ENCODE measurements around the gene TNFAIP8L3.

Gene TNFAIP8L3

DNA sequence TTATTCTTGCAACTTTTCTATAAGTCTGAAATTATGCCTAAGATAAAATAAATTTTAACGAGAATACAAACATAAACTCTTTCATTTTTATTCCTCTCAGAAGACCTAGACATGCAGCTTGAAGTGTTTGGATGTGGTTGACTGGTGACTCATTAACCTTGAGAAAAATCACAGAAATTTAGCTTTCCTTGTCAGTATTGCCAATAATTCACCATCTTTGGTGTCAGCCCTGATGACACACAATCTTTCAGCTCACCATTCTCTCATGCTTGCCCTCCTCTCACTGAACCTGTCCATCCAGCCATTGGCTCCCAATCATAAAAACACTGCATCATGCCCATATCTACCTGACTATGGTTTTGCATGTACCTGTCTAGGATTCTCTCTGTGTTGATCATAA is 22.6 kb upstream of the TNFAIP8L3 start:
- no peak for DNase-seq (ENCODE audit: low read depth in 2 of 2)

DNA sequence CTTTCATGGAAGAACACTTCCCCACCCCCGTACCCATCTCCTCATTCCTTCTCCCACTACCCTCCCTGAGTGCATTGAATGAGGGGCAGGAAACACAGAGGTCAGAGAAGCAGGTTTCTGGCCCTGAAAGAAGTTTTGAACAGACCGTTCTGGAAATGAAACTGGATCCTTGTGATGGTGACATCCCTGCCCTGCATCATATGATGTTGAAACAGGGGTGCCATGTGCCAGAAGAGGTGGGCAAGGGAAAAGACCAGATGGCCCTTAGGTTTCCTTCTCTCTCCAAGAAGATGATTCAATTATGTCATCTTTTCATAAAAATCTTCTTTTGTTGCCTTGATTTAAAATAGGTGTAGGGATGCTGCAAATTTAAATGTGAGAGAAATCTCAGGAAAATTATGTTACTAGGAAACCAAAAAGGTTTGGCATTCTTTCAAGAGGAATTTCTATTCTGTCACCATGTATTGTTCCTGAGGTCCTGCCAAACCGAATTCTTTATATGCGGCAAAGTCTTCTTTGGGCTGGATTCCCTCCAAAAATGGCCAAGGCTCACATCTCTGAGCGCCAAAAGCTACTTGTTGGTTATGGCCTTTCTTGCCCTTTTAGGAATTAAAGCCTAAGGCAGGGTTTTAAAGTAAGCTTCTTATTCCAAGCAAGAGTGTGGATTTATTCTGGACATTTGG is 19.9 kb upstream of the TNFAIP8L3 start:
- no peak for DNase-seq (ENCODE audit: low read depth in 2 of 2)

DNA sequence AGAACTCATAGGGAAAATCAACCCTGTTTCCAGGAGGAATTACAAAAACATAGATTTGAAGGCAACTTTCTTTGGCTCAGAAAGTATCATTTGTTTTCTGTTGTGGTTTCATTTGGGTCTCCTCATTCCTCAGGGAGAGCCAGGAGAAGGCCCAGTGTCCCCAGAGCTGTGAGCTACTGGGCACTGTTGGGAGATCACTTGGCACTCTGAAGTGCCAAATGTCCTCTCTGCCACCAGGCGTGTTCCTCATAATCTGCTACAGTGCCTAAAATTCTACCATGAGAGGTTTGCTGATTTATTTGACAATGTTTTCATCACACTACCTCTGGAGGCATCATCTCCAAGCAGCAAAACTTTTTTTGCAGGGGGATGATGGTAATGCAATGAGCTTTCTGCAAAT is 17.4 kb upstream of the TNFAIP8L3 start:
- DNase-seq (ENCODE audit: low read depth in 2 of 2) = no peak

DNA sequence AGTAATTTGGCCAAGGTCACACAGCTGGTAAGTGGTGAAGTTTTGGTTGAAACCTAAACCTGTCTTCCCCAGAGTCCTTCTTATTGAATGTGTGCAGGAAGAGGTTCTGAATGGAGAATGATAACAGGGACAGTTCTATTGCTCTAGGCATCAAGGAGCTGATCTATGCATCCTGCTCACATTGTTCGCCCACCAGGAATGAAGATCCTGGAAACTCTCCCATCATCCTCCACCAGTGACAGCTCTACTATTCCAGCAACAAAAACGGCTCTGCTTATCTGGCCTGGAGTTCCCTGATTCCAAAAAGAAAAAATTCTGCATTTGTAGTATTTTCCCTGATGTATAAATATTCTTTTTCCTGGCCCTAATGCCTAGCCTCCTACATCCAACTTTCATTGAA is 16.4 kb upstream of the TNFAIP8L3 start:
- no peak for DNase-seq (ENCODE audit: low read depth in 2 of 2)

DNA sequence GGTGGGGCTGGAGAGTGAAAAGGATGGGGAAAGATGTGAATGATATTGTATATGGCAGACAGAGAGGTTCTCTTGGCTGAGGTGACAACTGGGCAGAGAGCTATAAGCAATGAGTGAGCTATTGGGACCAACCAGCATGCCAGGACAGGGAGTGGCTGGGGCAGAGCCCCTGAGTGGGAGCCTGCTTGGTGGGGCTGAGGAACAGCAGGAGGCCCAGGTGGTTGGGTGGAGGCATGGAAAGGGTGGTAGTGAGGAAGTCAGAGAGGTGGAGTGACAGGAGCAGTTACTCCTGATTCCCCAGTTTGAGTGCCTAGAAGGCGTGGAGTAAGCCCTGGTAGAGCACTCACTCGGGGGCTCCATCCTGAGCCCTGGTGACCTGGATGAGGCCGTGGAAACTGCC is 15.5 kb upstream of the TNFAIP8L3 start:
- DNase-seq (ENCODE audit: low read depth in 2 of 2) = no peak

DNA sequence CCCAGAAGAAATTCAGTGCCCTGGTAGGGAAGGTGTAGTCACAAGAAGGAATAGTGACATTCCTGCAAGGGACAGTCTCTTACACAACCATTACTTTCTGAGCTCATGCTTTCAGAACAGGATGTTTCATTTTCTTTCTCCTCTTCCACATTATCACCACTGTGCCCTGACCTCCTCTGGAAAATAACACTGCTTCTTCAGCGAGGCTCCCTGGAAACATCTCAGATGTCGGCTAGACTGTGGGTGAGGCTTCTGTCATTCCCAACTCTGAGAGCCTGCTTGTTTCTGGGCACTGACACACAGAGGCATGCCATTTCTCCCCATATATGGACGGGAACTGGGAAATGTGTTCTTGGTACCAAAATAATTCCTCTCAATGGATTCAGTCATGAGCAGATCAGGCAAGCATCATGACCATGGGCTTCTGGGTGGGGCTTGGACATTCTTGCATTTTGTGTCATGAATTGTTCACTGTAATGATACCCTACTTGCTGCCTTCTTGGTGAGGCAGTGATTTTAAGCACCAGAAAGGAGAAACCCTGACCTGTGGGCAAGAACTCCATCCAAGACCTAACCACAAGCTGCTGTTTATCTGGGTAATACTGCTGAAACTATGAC is 14.3 kb upstream of the TNFAIP8L3 start:
- DNase-seq (ENCODE audit: low read depth in 2 of 2) = no peak

DNA sequence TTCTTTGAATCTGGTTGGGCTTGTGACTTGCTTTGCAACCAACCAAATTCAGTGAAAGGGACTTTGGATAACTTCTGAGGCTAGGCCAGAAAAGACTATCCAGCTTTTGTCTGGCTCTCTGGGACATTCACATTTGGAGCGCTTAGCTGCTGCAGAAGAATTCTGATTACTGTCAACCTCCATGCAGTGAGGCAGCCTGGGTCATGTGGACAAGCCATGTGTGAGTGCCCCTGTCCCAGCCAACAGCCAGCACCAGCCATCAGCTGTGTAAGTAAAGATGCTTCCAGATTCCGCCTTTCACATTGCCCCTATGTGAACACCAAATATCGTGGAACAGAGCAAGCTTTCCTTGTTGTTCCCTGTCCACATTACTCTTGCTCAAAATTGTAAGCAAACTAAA is 12.9 kb upstream of the TNFAIP8L3 start:
- no peak for DNase-seq (ENCODE audit: low read depth in 2 of 2)

DNA sequence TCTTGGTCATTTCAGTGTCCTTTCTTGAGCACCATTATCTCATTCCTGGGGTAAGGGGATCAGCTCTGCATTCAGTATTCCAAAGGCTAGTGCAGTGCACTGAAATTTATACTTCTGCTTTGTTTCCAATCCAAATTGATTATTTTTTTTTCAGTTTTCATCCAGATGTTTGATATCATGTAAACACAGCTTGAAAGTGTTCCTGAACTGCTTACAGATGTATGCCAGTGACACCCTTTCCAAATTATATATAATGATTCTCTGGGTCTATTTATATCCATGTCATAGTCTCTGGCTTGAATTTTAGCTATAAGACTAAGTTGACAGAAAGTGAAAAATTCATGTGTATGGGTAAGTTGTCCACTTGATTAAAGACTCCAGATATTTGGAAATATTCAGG is 11.8 kb upstream of the TNFAIP8L3 start:
- no peak for DNase-seq (ENCODE audit: low read depth in 2 of 2)

DNA sequence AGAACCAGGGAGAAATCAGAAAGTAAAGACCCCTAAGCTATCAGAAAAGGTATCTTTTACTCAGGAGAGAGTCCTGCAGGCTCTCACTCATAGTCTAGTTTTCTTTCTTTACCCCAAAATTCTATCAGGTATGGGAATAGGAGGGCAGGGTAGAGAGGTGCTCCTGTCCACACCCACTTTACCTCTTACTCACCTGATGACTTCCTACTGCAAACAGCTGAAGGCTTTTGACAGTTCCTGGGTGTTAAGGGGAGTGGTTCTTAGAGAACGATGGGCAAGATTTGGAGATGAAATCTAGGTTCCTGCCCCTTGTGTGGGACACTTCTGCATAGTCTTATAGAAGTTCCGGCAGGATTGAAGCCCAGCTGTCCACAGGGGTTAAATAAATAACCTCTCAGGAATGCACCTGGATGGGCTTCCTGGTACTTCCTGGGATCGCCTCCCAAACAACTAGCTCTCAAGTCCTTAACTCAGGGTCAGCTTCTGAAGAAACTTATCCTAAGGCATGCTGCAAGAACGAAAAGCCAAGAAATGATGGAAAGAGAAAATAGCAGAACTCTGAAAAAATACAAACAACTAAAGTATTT is 10.8 kb upstream of the TNFAIP8L3 start:
- no peak for DNase-seq (ENCODE audit: low read depth in 2 of 2)

DNA sequence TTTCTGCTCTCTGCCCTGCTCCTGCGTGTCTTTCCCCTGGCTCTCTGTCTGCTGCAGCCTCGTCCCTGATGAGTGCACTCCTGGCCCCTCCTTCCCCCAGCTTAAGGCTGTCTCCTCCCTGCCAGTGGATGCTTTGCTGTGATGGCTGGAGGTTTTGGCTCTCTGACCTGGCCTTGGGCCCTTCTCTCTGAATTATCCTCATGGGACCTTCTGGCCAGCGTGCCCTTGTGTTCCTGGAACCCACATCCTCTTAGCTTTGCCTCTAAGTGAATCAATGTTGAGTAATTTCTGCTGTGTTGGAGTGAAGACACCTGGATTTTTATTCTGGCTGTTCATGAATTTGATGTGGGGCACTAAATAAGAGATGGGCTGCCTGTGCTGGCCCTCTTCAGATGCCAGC is 9.8 kb upstream of the TNFAIP8L3 start:
- DNase-seq (ENCODE audit: low read depth in 2 of 2) = no peak

DNA sequence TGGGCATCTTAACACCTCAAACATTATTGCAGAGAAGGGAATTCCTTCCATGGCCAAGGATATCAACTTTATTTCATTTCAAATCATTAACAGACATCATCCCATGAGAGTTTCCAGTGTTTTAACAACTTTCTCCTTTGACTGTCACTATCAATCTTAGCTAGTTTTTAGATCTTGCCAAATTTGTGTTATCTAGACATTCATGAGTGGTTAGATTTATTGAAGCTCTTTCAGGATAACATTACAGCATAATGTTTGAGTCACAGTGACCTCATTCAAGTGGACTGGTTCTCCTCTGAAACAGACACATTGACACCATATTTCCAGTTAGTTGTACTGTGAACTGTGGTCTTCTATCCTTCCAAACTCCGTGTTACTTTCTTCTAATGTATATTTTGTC is 8.6 kb upstream of the TNFAIP8L3 start:
- DNase-seq (ENCODE audit: low read depth in 2 of 2) = no peak

DNA sequence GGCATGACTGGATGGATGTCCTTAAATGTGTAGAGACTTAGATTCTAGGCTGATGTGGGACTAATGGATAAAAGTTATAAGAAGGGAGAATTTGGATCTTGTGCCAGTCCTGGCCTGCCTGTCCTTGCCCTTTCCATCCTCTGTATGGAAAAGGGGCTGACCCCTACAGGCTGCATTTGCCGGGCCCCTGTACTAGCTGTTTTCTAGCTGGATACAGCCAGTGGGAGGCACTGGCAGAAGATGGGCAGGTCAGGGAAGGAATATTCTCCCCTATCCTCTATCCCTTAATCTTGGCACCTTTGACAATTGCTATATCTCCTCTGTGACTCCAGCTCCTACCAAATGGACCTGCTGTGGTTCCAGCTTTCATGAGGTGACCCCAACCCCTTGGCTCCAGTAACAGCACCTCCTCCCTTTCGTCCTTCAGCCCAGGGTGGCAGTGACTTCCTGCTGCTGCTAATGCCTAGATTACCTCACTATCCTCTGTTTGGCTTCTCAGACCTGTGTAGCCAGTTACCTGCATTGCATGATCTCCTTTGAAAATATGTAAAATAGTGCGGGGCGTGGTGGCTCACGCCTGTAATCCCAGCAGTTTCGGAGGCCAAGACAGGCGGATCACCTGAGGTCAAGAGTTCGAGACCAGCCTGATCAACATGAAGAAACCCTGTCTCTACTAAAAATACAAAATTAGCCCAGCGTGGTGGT is 6.2 kb upstream of the TNFAIP8L3 start:
- DNase-seq (ENCODE audit: low read depth in 2 of 2) = no peak

DNA sequence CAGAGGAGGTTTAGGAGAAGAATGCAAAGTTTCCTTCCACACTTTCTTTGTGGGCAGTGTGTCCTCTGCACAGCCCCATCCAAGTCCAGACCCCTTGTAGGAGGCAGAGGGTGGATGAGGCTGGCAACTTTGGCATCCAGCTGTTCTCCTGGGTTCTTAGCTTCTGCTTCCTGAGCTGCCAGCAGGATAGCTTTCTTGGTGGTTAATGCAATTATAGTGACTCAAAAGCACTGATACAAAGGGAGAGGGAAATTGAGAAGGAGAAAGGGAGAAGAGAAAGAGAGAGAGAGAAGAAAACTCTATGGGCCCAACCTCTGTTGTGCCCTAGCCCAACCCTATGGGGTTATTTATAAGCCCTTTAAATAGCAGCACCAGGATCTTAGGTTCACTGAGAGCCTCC is 4.5 kb upstream of the TNFAIP8L3 start:
- no peak for DNase-seq (ENCODE audit: low read depth in 2 of 2)

DNA sequence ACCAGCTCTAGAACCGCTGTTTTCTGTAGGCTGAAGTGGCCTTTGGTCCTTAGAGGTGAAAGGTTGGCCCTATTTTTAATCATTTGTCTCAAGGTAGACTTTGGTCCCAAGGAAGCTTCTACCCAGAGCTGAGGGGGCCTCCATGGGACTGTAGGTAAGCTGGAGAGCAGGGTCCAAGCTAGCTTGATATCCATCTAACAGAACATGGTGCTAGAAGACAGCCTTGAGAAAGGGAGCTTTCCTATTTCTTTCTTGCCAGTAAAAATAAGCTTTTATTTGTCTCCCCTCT is 3.6 kb upstream of the TNFAIP8L3 start:
- DNase-seq (ENCODE audit: low read depth in 2 of 2) = no peak

DNA sequence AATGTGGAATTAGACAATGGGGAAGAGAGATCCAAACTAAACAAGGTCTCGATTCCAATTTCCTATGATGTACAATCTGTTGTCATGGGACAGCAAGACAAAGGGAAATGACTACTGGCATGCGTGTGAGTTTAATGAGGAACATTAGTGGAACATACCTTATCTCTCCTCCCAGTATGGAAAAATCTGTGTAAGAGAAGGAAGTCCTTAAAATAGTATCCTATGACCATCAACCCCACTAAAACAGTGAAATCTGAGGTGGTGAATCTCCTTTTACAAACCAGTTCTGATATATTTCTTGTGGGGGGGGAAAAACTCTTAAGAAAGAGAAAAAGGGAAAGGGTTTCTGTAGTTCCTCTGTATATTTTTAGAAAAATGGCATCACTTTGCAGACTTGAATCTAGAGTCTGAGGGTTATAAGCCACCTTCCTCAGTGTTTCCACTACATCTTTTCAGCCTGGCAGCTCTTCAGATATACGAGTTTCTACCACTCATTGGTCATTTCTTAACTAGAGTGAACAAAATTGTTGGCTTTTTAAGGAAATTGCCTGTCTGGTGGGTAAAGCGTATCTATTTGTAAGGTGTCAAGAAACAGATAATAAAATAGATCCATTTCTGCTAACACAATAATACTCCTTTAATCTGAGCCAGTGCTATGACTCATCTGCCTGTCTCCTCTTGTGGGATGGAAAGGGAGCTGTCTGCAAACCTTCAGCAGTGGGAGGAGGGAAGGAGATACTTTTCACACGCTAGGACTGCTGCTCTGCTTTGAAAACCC is 3.0 kb upstream of the TNFAIP8L3 start:
- no peak for DNase-seq (ENCODE audit: low read depth in 2 of 2)

DNA sequence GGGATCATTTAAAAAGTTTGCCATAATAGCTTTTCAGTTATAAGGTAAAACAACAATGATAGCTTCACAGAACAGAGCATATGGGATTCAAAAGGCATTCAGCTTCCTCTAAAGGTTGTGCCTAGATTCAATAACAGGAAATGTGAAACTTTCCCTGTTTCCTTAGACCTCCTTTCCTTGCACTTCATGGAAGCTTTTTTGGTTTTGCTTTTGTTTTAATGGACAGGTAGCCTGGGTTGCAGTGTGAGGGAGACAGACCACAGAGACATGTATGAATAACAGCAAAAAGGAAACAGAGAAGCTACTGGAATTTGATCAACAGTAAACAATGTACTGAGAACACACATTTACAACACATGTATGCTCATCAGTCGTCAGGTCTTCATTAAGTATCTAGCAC is 2.3 kb upstream of the TNFAIP8L3 start:
- no peak for DNase-seq (ENCODE audit: low read depth in 2 of 2)

DNA sequence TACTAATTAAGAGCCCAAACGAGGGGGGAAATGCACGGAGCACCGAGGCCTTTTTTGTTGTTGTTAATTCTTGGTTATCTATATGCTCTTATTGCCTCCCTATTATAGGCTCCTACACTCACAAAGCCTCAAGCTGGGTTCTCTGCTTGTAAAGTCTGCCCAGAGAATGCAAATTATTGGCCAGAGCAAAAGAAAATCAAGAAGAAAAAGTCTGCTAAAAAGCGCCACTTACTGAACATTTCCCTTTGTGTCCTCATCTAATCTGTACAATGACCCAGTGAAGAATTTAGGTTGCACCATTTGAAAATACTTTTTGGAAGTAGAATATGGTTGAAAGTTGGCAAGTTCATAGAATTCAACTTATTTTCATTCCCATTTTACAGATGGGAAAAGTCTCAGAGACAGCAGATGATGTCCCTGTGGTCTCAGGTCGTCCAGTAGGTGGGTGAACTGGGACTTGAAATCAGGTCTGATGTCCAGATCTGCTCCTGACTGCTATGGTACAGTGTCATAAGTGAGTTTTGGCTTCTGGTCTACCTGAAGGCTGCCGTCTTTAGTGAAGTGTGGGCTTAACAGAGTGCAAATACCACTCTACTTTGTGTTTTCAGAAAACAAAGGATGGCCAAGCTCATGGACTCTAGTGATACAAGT is 1.1 kb upstream of the TNFAIP8L3 start:
- DNase-seq (ENCODE audit: low read depth in 2 of 2) = no peak

DNA sequence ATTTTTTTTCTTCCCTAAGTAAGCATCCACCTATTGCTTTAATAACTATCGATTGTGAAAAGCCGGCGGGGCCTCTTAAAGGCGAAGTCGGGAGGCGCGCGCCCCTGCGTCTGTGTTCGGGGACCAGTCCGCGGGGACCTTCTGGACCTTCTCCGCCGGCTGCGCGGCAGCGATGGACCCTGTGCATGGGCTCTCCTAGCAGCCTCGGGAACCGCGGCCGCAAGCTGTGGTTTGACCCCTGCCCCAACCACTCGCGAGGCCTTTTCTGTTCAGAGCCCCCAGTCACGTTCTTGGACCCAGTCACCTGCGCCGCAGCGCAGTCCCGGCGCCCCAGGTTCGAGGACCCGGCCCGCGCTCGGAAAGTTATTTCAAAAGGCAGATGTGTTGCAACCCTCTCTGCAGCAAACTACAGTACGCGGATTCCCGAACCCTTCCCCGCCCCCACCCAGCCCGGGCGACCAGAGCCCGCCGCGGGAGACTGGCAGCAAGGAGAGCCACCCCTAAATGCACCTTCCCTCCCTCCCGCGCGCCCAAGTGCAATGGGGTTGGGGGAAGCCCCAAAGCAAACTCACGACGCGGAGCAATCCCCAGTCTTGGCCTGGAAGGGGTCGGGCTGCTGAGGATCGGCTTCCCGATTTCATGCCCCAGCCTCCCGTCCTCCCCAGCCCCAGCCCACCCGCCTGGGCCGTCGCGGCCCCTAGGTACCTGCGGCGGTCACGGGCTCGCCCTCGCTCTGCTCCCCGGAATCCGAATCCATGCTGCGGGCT is 684 bp downstream of the TNFAIP8L3 start:
- DNase-seq (ENCODE audit: low read depth in 2 of 2) = no peak

DNA sequence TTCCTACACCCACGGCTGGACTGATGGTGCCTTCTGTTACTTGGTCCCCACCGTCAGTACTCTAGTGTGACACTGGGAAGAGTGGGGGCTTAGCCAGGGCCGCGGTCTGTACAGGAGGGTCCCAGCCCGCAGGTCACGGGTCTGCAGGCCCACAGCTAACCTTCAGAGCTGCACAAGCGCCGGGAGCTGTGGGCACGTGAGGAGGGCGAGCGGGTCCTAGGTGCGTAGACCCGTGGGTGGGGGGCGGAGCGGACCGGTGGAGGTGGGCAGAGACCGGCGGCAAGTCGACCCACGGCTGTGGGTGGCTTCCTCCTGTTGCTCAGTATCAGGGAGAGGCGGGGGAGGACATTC is 1.2 kb downstream of the TNFAIP8L3 start:
- DNase-seq (ENCODE audit: low read depth in 2 of 2) = no peak

DNA sequence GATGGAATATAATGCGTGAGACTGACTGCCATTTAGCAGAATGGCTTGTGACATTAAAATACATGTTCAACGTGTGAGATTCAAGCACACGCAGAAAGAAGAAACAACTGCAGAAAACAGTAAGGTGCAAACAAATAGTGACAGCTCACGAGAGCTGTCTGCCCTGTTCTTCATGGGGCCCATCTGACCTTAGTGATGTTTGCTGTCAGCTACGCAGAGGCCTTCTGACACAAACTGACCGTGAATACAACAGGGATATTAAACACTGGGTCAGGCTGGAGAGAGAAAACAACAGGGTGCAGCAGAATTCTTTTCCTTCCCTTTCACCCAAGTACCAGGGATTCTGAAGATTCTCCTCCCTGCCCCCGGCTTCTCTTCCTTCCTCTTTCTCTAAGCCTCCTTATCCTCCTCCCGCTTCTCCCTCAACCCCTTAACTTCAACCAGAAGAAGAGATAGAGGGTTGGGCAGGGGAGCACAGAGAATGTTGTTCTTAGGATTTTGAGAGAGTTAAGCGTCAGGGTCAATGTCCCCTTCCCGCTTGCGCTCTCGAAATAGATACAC is 2.1 kb downstream of the TNFAIP8L3 start:
- DNase-seq (ENCODE audit: low read depth in 2 of 2) = no peak

DNA sequence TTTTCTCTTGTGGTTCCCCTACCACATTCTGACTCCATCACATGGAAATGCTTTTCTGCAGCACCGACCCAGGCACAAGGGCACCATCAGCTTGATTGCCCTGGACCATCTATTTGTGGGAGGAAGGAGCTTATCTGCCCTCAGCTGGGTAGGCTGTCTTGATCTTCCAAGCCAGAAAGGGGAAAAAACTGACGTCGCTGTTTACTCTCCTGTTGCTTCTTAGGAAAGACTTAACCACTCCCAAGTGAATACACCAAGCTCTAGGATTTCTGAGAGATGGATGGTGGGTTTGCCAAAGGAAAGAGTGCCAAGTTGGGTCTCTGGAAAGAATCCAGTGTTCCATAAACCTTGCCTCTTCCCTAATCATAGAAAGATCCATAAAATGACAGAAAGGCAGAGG is 4.0 kb downstream of the TNFAIP8L3 start:
- no peak for DNase-seq (ENCODE audit: low read depth in 2 of 2)
